IMR-90 (cell line): ENCODE data around the gene RRP9. TPM values are rescaled to one million over a fixed set of nuclear protein-coding genes. Genes with fewer than 3 reads are reported as not detected.

ENCODE experiments used
- ATAC-seq: fragments of 200-7000 bp; cut with Tn5 transposase; 2 replicates; pipeline ENCODE4 v1.9.1; 2020; ENCODE audit warnings: low read depth, mild to moderate bottlenecking, moderate library complexity
- BruUV-seq: library from RNA; stranded (reverse); fragments of 400-500 nt; replicated peaks from 2 replicates; lab custom pipeline; 2021; lab: Mats Ljungman, UMichigan
- CTCF ChIA-PET: fragments of 300-600 bp; formaldehyde crosslinking; extraction: SDS; loops from one replicate; lab custom pipeline; 2021; ENCODE audit warnings: antibody characterized with exemption; lab: Yijun Ruan, JAX
- POLR2A ChIA-PET: fragments of 300-600 bp; sonication (Branson Sonifier 250); formaldehyde crosslinking; loops from one replicate; lab custom pipeline; 2022; ENCODE audit warnings: antibody characterized with exemption; ENCODE audit not compliant: unreplicated experiment; lab: Charles Lee
- DNase-seq: peaks from one replicate; pipeline ENCODE4 v3.0.0; 2013
- H2AFZ ChIP-seq: replicated peaks from 2 replicates; pipeline ENCODE3; 2013; ENCODE audit warnings: low read length, mild to moderate bottlenecking; ENCODE audit not compliant: poor library complexity
- H2AK5ac ChIP-seq: 2 replicates; pipeline ENCODE4 v1.6.1; 2013; ENCODE audit warnings: low read depth, low read length, inconsistent platforms
- H2AK9ac ChIP-seq: replicated peaks from 2 replicates; pipeline ENCODE3; 2013; ENCODE audit warnings: mild to moderate bottlenecking, low read depth, low read length, moderate library complexity; ENCODE audit not compliant: poor library complexity
- H2BK120ac ChIP-seq: 2 replicates; pipeline ENCODE4 v1.6.1; 2013; ENCODE audit warnings: low read depth, low read length, inconsistent platforms
- H2BK15ac ChIP-seq: 3 replicates; pipeline ENCODE4 v1.6.1; 2013; ENCODE audit warnings: low read depth, low read length, inconsistent platforms
- H2BK20ac ChIP-seq: 2 replicates; pipeline ENCODE4 v1.6.1; 2013; ENCODE audit warnings: low read depth, mild to moderate bottlenecking, inconsistent platforms, low read length, moderate library complexity
- H2BK5ac ChIP-seq: 2 replicates; pipeline ENCODE4 v1.6.1; 2013; ENCODE audit warnings: mild to moderate bottlenecking, low read depth, low read length, inconsistent platforms; ENCODE audit not compliant: poor library complexity, severe bottlenecking
- H3K14ac ChIP-seq: replicated peaks from 2 replicates; pipeline ENCODE4 v1.6.1; 2013; ENCODE audit warnings: low read depth, low read length, inconsistent platforms
- H3K18ac ChIP-seq: 2 replicates; pipeline ENCODE4 v1.6.1; 2013; ENCODE audit warnings: low read depth, low read length, control low read depth
- H3K23ac ChIP-seq: 2 replicates; pipeline ENCODE4 v1.6.1; 2013; ENCODE audit warnings: low read depth, low read length, inconsistent platforms
- H3K27ac ChIP-seq: 2 replicates; pipeline ENCODE4 v1.5.1; 2013; ENCODE audit warnings: mild to moderate bottlenecking, control low read depth, low read length; ENCODE audit not compliant: insufficient read depth
- H3K27me3 ChIP-seq: 2 replicates; pipeline ENCODE4 v1.6.1; 2013; ENCODE audit warnings: low read length; ENCODE audit not compliant: control insufficient read depth, insufficient read depth
- H3K36me3 ChIP-seq: 2 replicates; pipeline ENCODE4 v1.6.1; 2013; ENCODE audit warnings: low read length, mixed read lengths; ENCODE audit not compliant: control insufficient read depth, insufficient read depth
- H3K4ac ChIP-seq: 2 replicates; pipeline ENCODE4 v1.6.1; 2013; ENCODE audit warnings: low read depth, low read length, inconsistent platforms
- H3K4me1 ChIP-seq: 2 replicates; pipeline ENCODE4 v1.6.1; 2013; ENCODE audit warnings: low read length, mixed read lengths; ENCODE audit not compliant: control insufficient read depth, insufficient read depth
- H3K4me2 ChIP-seq: 2 replicates; pipeline ENCODE4 v1.6.1; 2013; ENCODE audit warnings: low read depth, mild to moderate bottlenecking, control low read depth, low read length, moderate library complexity
- H3K4me3 ChIP-seq: 2 replicates; pipeline ENCODE4 v1.5.1; 2013; ENCODE audit warnings: low read depth, mild to moderate bottlenecking, control low read depth, low read length, moderate library complexity; ENCODE audit not compliant: insufficient read depth
- H3K56ac ChIP-seq: 2 replicates; pipeline ENCODE4 v1.6.1; 2013; ENCODE audit warnings: low read length, inconsistent platforms; ENCODE audit not compliant: insufficient read depth; ENCODE audit errors: extremely low read depth
- H3K79me1 ChIP-seq, 2 experiments: 2 replicates each; pipeline ENCODE4 v1.6.1; 2013; ENCODE audit warnings: low read length in 2 of 2, inconsistent platforms in 1 of 2, low read depth in 1 of 2
- H3K9ac ChIP-seq: 2 replicates; pipeline ENCODE4 v1.6.1; 2013; ENCODE audit warnings: low read depth, low read length, control low read depth
- H3K9me1 ChIP-seq: 2 replicates; pipeline ENCODE4 v1.6.1; 2013; ENCODE audit warnings: low read length, inconsistent platforms; ENCODE audit not compliant: insufficient read depth
- H3K9me3 ChIP-seq: 2 replicates; pipeline ENCODE4 v1.6.1; 2013; ENCODE audit warnings: low read length; ENCODE audit not compliant: control insufficient read depth, insufficient read depth
- H4K20me1 ChIP-seq: 2 replicates; pipeline ENCODE4 v1.6.1; 2013; ENCODE audit warnings: low read length, inconsistent platforms; ENCODE audit not compliant: insufficient read depth
- H4K5ac ChIP-seq: 2 replicates; pipeline ENCODE4 v1.6.1; 2013; ENCODE audit warnings: mild to moderate bottlenecking, low read depth, low read length, control low read depth
- H4K8ac ChIP-seq, 2 experiments: 2 replicates each; pipeline ENCODE4 v1.6.1; 2013; ENCODE audit warnings: low read depth in 2 of 2, low read length in 2 of 2, control low read depth in 1 of 2, inconsistent platforms in 1 of 2
- H4K91ac ChIP-seq: 2 replicates; pipeline ENCODE4 v1.6.1; 2013; ENCODE audit warnings: low read depth, low read length, inconsistent platforms; ENCODE audit not compliant: insufficient read depth
- CEBPB ChIP-seq: IDR thresholded peaks from 2 replicates; pipeline ENCODE4 v1.6.1; 2012; ENCODE audit warnings: low read depth, low read length, improper control_type of control experiment
- FOS ChIP-seq: fragments of 150-350 bp; IDR thresholded peaks from 2 replicates; pipeline ENCODE4 v1.6.1; 2016; ENCODE audit warnings: low read depth, low read length
- MAFK ChIP-seq: IDR thresholded peaks from 2 replicates; pipeline ENCODE4 v1.6.1; 2012; ENCODE audit warnings: low read depth, low read length, improper control_type of control experiment
- MAZ ChIP-seq: IDR thresholded peaks from 2 replicates; pipeline ENCODE4 v1.6.1; 2012; ENCODE audit warnings: low read depth, mild to moderate bottlenecking, low read length, improper control_type of control experiment, moderate library complexity, borderline replicate concordance
- MXI1 ChIP-seq: IDR thresholded peaks from 2 replicates; pipeline ENCODE4 v1.6.1; 2012; ENCODE audit warnings: low read depth, mild to moderate bottlenecking, low read length, moderate library complexity, borderline replicate concordance
- NFE2L2 ChIP-seq: fragments of 150-350 bp; IDR thresholded peaks from 2 replicates; pipeline ENCODE4 v1.6.1; 2016; ENCODE audit warnings: low read depth, mild to moderate bottlenecking, low read length
- POLR2A ChIP-seq: IDR thresholded peaks from 2 replicates; pipeline ENCODE4 v1.6.1; 2012; ENCODE audit warnings: mild to moderate bottlenecking, low read depth, low read length
- RAD21 ChIP-seq: IDR thresholded peaks from 2 replicates; pipeline ENCODE4 v1.6.1; 2012; ENCODE audit warnings: low read length, improper control_type of control experiment
- RCOR1 ChIP-seq: IDR thresholded peaks from 2 replicates; pipeline ENCODE4 v1.6.1; 2012; ENCODE audit warnings: mild to moderate bottlenecking, low read length, improper control_type of control experiment; ENCODE audit not compliant: insufficient replicate concordance
- RFX5 ChIP-seq: IDR thresholded peaks from 2 replicates; pipeline ENCODE4 v1.8.0; 2012; ENCODE audit warnings: low read depth, mild to moderate bottlenecking, low read length, moderate library complexity
- SMC3 ChIP-seq: fragments of 150-350 bp; IDR thresholded peaks from 2 replicates; pipeline ENCODE4 v1.6.1; 2016; ENCODE audit warnings: low read depth, mild to moderate bottlenecking, antibody characterized with exemption, low read length, moderate library complexity
- WGBS, 2 experiments: methylation state at CpG; one replicate each; pipeline versions ENCODE4 v1.1.5 to v1.1.7; 2013; ENCODE audit warnings: missing lambda C conversion rate in 2 of 2; ENCODE audit not compliant: insufficient read length in 1 of 2; ENCODE audit errors: extremely low coverage in 2 of 2; 5-methylcytosine and 5-hydroxymethylcytosine counted together
- dilution Hi-C: fragments of 300-500 bp; cut with HindIII; formaldehyde crosslinking; loops from one replicate; pipeline ENCODE4 v1.14.3; 2018; ENCODE audit warnings: low sequenced_read_pairs; ENCODE audit not compliant: unreplicated experiment
- in situ Hi-C: fragments of 300-500 bp; cut with MboI; formaldehyde crosslinking; loops from 3 replicates; pipeline ENCODE4 v1.14.3; 2019; ENCODE audit warnings: low sequenced_read_pairs, inconsistent platforms, mixed read lengths
- intact Hi-C: fragments of 100-400 bp; cut with micrococcal nuclease; formaldehyde crosslinking; loops from 2 replicates; pipeline ENCODE4 v1.10.0; 2022
- polyA plus RNA-seq, 3 experiments: library from polyadenylated mRNA; depleted of rRNA; stranded (reverse); fragments of >200 nt; gene quantifications; 2 replicates each; pipeline ENCODE4 v1.2.3, GENCODE V29; 2012; ENCODE audit warnings: low replicate concordance in 1 of 3
- total RNA-seq: library from RNA; depleted of rRNA; stranded (reverse); fragments of >200 nt; gene quantifications from 2 replicates; pipeline ENCODE4 v1.2.3, GENCODE V29; 2012
- TF ChIP-seq, protein P1 (sequence below): fragments of 150-350 bp; IDR thresholded peaks from 2 replicates; pipeline ENCODE4 v1.6.1; 2016; ENCODE audit warnings: low read depth, mild to moderate bottlenecking, low read length, moderate library complexity, borderline replicate concordance
- TF ChIP-seq, protein P2 (sequence below): fragments of 150-350 bp; IDR thresholded peaks from 2 replicates; pipeline ENCODE4 v1.6.1; 2017; ENCODE audit warnings: mild to moderate bottlenecking, antibody characterized with exemption, low read length, low read depth

RRP9 gene
- total and polyA plus RNA-seq, 2 of the 4 experiments (the other 2 are of a cell fraction), result 30.9 to 39.8 TPM

GRCh38 chr3:51949121-51949520 lies 7.4 kb upstream of the RRP9 start:
- H4K8ac ChIP-seq, result no peak overlapping the region
- H4K20me1 ChIP-seq, result no peaks in the 10 kb centered on the region
- H3K9me3 ChIP-seq, result no peaks in the 10 kb centered on the region
- no peaks in the 10 kb centered on the region for H3K27me3 ChIP-seq
- H2BK5ac ChIP-seq, result no peak overlapping the region
- no peak overlapping the region for H3K23ac ChIP-seq
- no peak overlapping the region for H2AK5ac ChIP-seq
- no TSS peak for BruUV-seq
- no peak overlapping the region for H3K4ac ChIP-seq
- H3K4me1 ChIP-seq, result peaks cover 9% of the 10 kb centered on the region
- dilution Hi-C loops, result no loop called here
- ChIA-PET CTCF (no interaction called here), POLR2A (no interaction called here)
- no peak overlapping the region for H4K91ac ChIP-seq
- H2AK9ac ChIP-seq, result no peak overlapping the region
- H3K9ac ChIP-seq, result no peak overlapping the region
- intact Hi-C loops, result no loop called here
- no peak for ATAC-seq
- in situ Hi-C loops, result loop anchor here (25.0 kb wide), 1 partner anchor 562 kb away; the partner anchor contains the start of genes MANF and RBM15B
- H3K4me2 ChIP-seq, result no peak overlapping the region
- H3K27ac ChIP-seq, result no peak overlapping the region
- DNase-seq, result no peak
- no peak overlapping the region for H2BK20ac ChIP-seq
- TF ChIP-seq RFX5, result no peak
- no peak for TF ChIP-seq MXI1
- TF ChIP-seq MAFK, result no peak
- TF ChIP-seq SMC3, result no peak
- no peak for TF ChIP-seq CEBPB
- TF ChIP-seq NFE2L2, result no peak
- TF ChIP-seq FOS, result no peak
- no peak for TF ChIP-seq RCOR1
- TF ChIP-seq MAZ, result no peak
- no peak for TF ChIP-seq POLR2A
- TF ChIP-seq RAD21, result no peak
- TF ChIP-seq, protein P1, sequence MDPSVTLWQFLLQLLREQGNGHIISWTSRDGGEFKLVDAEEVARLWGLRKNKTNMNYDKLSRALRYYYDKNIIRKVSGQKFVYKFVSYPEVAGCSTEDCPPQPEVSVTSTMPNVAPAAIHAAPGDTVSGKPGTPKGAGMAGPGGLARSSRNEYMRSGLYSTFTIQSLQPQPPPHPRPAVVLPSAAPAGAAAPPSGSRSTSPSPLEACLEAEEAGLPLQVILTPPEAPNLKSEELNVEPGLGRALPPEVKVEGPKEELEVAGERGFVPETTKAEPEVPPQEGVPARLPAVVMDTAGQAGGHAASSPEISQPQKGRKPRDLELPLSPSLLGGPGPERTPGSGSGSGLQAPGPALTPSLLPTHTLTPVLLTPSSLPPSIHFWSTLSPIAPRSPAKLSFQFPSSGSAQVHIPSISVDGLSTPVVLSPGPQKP, result no peak
- TF ChIP-seq, protein P2, sequence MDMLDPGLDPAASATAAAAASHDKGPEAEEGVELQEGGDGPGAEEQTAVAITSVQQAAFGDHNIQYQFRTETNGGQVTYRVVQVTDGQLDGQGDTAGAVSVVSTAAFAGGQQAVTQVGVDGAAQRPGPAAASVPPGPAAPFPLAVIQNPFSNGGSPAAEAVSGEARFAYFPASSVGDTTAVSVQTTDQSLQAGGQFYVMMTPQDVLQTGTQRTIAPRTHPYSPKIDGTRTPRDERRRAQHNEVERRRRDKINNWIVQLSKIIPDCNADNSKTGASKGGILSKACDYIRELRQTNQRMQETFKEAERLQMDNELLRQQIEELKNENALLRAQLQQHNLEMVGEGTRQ, result no peak
- no peak overlapping the region for H3K14ac ChIP-seq
- no peak overlapping the region for H4K5ac ChIP-seq
- no peak overlapping the region for H2BK15ac ChIP-seq
- H2BK120ac ChIP-seq, result no peak overlapping the region
- H3K9me1 ChIP-seq, result peaks cover 6% of the 10 kb centered on the region; the same call in 1 of the 2 replicates
- no peak overlapping the region for H3K18ac ChIP-seq
- WGBS, 2 experiments, result 100% methylated on average over 3 of the region's 5 CpGs; no CpG with 5 or more reads in 1 of the 2 experiments
- H3K79me1 ChIP-seq, result no peaks in the 10 kb centered on the region
- no peak overlapping the region for H3K4me3 ChIP-seq
- no peak overlapping the region for H2AFZ ChIP-seq
- H3K56ac ChIP-seq, result no peak overlapping the region
- peaks cover 2% of the 10 kb centered on the region; the same call in 1 of the 2 replicates for H3K36me3 ChIP-seq
